Lower leg skin (tissue), 4 donors: ENCODE measurements around the gene MAP3K15. TPM values are rescaled to one million over a fixed set of nuclear protein-coding genes. Genes with fewer than 3 reads are reported as not detected.

Experiments
- DNase-seq, 2 donors: peaks; one replicate each; pipeline ENCODE4 v3.0.0-alpha.2; 2019; ENCODE audit warnings: low spot score in 2 of 2
- H3K4me3 ChIP-seq: fragments of 200-600 bp; sonication (generic); 2 replicates; pipeline ENCODE4 v1.5.1; 2017; ENCODE audit warnings: mild to moderate bottlenecking, low read depth; ENCODE audit not compliant: poor library complexity, severe bottlenecking
- POLR2A ChIP-seq, 2 donors: fragments of 450-650 bp; IDR thresholded peaks; one replicate each; pipeline ENCODE4 v1.6.1; 2016 to 2017; ENCODE audit warnings: antibody characterized with exemption in 2 of 2, mild to moderate bottlenecking in 1 of 2, moderate library complexity in 1 of 2
- WGBS, 2 donors: methylation state at CpG; one replicate each; pipeline ENCODE4 v1.1.5; 2018; 5-methylcytosine and 5-hydroxymethylcytosine counted together
- intact Hi-C: fragments of 100-400 bp; cut with DNase I; formaldehyde crosslinking; loops from one replicate; pipeline ENCODE4 v1.15.0; 2023; ENCODE audit warnings: low total_unique reads
- total RNA-seq, 4 donors: library from RNA; depleted of rRNA; stranded (reverse); fragments of >200 nt; gene quantifications; one replicate each; pipeline ENCODE4 v1.1.0, GENCODE V29; 2016
- TF ChIP-seq, protein P1 (sequence below), 3 donors: fragments of 450-650 bp; IDR thresholded peaks; one replicate each; pipeline ENCODE4 v1.5.1; 2016; ENCODE audit warnings: antibody characterized with exemption in 3 of 3, mild to moderate bottlenecking in 3 of 3, moderate library complexity in 2 of 3

The MAP3K15 gene
- total RNA-seq, 4 donors from 2014 or later = 0.11 to 0.15 TPM; not detected in 2

GRCh38 chrX:19381326-19381725 is 134.0 kb downstream of the MAP3K15 start:
- DNase-seq = peak in 1 of 2 donors; percentile 53
- WGBS, 2 donors = 86 to 98% methylated on average over 9 of the region's 9 CpGs
- TF ChIP-seq POLR2A (IDR thresholded peaks at IDR 0.05) = no peak
- TF ChIP-seq, protein P1, sequence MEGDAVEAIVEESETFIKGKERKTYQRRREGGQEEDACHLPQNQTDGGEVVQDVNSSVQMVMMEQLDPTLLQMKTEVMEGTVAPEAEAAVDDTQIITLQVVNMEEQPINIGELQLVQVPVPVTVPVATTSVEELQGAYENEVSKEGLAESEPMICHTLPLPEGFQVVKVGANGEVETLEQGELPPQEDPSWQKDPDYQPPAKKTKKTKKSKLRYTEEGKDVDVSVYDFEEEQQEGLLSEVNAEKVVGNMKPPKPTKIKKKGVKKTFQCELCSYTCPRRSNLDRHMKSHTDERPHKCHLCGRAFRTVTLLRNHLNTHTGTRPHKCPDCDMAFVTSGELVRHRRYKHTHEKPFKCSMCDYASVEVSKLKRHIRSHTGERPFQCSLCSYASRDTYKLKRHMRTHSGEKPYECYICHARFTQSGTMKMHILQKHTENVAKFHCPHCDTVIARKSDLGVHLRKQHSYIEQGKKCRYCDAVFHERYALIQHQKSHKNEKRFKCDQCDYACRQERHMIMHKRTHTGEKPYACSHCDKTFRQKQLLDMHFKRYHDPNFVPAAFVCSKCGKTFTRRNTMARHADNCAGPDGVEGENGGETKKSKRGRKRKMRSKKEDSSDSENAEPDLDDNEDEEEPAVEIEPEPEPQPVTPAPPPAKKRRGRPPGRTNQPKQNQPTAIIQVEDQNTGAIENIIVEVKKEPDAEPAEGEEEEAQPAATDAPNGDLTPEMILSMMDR (IDR thresholded peaks at IDR 0.05) = no peak
- H3K4me3 ChIP-seq = no peak overlapping the region
- intact Hi-C loops = no loop called here

DNA sequence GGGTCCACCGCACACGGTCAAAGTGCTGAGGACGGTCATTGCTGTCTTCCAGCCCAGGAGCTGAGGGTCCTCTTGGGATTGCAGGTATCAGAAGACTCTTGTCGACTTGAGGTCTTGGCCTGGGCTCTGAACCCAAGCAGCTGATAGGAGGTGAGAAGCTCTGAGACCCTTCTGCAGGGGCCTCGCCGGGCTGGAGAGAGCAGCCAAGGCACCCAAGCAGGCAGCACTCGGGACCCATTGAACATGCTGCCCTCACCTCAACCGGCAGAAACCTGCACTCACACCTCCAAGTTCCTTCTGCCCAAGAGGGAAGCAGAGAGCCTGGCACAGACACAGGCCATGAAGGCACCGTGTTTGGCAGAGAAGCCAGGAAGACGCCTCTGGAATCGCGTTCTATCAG is 137.5 kb downstream of the MAP3K15 start:
- 93 to 97% methylated on average over 8 to 12 of the region's 12 CpGs for WGBS, 2 donors
- TF ChIP-seq, protein P1 (IDR thresholded peaks at IDR 0.05) = no peak
- TF ChIP-seq POLR2A (IDR thresholded peaks at IDR 0.05) = no peak
- no peak overlapping the region for H3K4me3 ChIP-seq
- intact Hi-C loops = no loop called here
- DNase-seq = peak in 1 of 2 donors; percentile 72

- TF ChIP-seq POLR2A (IDR thresholded peaks at IDR 0.05) = no peak
- TF ChIP-seq, protein P1 (IDR thresholded peaks at IDR 0.05) = no peak
- H3K4me3 ChIP-seq = no peak overlapping the region
- 83 to 93% methylated on average over 5 to 8 of the region's 8 CpGs for WGBS, 2 donors
- intact Hi-C loops = no loop called here
- DNase-seq = no peak
These were observed 139.8 kb downstream of the MAP3K15 start for GRCh38 chrX:19375546-19375945.

DNA sequence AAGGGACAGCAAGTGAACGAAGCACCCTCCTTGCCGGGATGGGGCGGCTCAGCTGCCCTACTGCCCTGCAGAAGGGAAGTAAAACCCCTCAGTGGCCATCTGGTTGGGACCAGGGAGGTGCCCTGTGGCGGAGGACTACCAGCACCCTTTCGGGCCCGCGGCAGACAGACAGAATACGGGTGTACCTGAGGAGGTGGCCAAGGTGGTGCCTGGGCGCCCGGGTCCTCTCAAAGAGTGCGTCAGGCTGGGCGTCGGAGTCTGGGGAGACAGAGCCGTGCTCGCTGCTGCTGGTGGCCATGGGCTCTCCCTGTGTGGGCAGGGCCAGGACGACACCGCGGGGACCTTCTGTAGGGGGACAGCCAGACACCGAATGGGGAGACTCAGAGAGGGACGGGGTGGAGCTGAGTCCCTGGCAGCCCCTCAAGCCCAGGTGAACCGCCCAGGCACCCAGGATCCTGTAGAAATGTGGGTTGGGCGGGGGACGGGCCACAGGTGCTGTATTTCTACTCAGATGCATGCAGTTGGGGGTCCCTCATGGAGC is 141.9 kb downstream of the MAP3K15 start:
- H3K4me3 ChIP-seq = no peak overlapping the region

GRCh38 chrX:19372547-19373331 is 142.6 kb downstream of the MAP3K15 start:
- no peak overlapping the region for H3K4me3 ChIP-seq
- TF ChIP-seq POLR2A (IDR thresholded peaks at IDR 0.05) = no peak
- TF ChIP-seq, protein P1 (IDR thresholded peaks at IDR 0.05) = no peak
- WGBS, 2 donors = 5 to 20% methylated on average over 12 to 19 of the region's 20 CpGs
- DNase-seq = peak; percentile 12 to 83
- intact Hi-C loops = no loop called here

More for the DNA sequence above, 141.9 kb downstream of the MAP3K15 start:
- intact Hi-C loops = no loop called here
- no peak for TF ChIP-seq POLR2A (IDR thresholded peaks at IDR 0.05)
- TF ChIP-seq, protein P1 (IDR thresholded peaks at IDR 0.05) = no peak
- WGBS, 2 donors = 39 to 47% methylated on average over 9 to 15 of the region's 23 CpGs
- peak in 1 of 2 donors; percentile 66 for DNase-seq
